Uterus (tissue), 4 donors: ENCODE results near the gene KCND1. TPM values are rescaled to one million over a fixed set of nuclear protein-coding genes. Genes with fewer than 3 reads are reported as not detected.

Source experiments
- DNase-seq, 2 donors: peaks; one replicate each; pipeline ENCODE4 v3.0.0-alpha.2; 2019 to 2020
- H3K27ac ChIP-seq, 2 donors: fragments of 200-600 bp; sonication (generic); 1 replicate in 1 of 2; 2 replicates in 1 of 2; pipeline ENCODE4 v1.5.1; 2016 to 2018
- H3K27me3 ChIP-seq, 2 donors: fragments of 200-600 bp; sonication (generic); one replicate each; pipeline ENCODE4 v1.5.1; 2018 to 2019; ENCODE audit warnings: control low read depth in 1 of 2
- H3K36me3 ChIP-seq, 2 donors: fragments of 200-600 bp; sonication (generic); one replicate each; pipeline ENCODE4 v1.5.1; 2019; ENCODE audit warnings: control low read depth in 1 of 2
- H3K4me1 ChIP-seq, 2 donors: fragments of 200-600 bp; sonication (generic); one replicate each; pipeline ENCODE4 v1.5.1; 2018 to 2019; ENCODE audit warnings: control low read depth in 1 of 2
- H3K4me3 ChIP-seq, 2 donors: fragments of 200-600 bp; sonication (generic); 1 replicate in 1 of 2; 2 replicates in 1 of 2; pipeline ENCODE4 v1.5.1; 2018 to 2019; ENCODE audit warnings: mild to moderate bottlenecking in 1 of 2
- H3K9me3 ChIP-seq, 2 donors: fragments of 200-600 bp; sonication (generic); one replicate each; pipeline ENCODE4 v1.5.1; 2019; ENCODE audit warnings: control low read depth in 1 of 2
- POLR2A ChIP-seq, 2 donors: fragments of 450-650 bp; IDR thresholded peaks; one replicate each; pipeline ENCODE4 v1.6.1; 2016; ENCODE audit warnings: antibody characterized with exemption in 2 of 2, mild to moderate bottlenecking in 1 of 2, moderate library complexity in 1 of 2
- intact Hi-C: fragments of 100-400 bp; cut with DNase I; formaldehyde crosslinking; loops from one replicate; pipeline ENCODE4 v1.15.1; 2023; ENCODE audit warnings: low total_unique reads
- total RNA-seq, 4 donors: library from RNA; depleted of rRNA in 3 of 4; stranded (reverse); fragments of >200 nt in 3 of 4; gene quantifications; one replicate each; pipeline versions ENCODE4 v1.1.0 to v1.2.4, GENCODE V29; 2014 to 2023
- TF ChIP-seq, protein P1 (sequence below), 4 experiments: fragments of 200-600 bp in 2 of 4; fragments of 450-650 bp in 2 of 4; sonication (generic) in 2 of 4; IDR thresholded peaks; one replicate each; pipeline ENCODE4 v1.5.1; 2016 to 2019; ENCODE audit warnings: antibody characterized with exemption in 4 of 4, mild to moderate bottlenecking in 2 of 4, moderate library complexity in 1 of 4
- donor health status: DM: yes; HTN: yes; CAD: no.

Gene KCND1
- total RNA-seq, 4 donors from 2014 or later: 0.29 to 4.6 (median 3.2) TPM; not detected in 1

DNA sequence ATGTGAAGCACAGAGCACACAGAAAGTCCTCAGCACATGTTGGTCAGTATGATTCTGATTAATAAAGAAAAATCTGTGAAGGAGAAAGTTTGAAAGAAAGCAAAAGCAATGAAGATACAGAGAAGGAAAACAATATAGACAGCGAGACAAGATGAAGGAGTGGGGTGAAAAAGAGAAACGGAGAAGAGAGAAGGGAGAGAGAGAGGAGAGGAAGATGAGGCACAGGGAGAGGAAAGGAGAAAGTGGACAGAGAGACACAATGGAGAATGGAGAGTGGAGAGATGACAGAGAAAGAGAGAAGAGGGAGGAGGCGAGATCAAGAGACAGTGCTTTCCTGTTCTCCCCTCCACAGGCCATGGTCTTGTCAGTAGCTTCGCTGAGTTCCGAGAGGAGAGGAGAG lies 3.9 kb upstream of the KCND1 start:
- no peak overlapping the region for H3K4me3 ChIP-seq
- TF ChIP-seq, protein P1, sequence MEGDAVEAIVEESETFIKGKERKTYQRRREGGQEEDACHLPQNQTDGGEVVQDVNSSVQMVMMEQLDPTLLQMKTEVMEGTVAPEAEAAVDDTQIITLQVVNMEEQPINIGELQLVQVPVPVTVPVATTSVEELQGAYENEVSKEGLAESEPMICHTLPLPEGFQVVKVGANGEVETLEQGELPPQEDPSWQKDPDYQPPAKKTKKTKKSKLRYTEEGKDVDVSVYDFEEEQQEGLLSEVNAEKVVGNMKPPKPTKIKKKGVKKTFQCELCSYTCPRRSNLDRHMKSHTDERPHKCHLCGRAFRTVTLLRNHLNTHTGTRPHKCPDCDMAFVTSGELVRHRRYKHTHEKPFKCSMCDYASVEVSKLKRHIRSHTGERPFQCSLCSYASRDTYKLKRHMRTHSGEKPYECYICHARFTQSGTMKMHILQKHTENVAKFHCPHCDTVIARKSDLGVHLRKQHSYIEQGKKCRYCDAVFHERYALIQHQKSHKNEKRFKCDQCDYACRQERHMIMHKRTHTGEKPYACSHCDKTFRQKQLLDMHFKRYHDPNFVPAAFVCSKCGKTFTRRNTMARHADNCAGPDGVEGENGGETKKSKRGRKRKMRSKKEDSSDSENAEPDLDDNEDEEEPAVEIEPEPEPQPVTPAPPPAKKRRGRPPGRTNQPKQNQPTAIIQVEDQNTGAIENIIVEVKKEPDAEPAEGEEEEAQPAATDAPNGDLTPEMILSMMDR (IDR thresholded peaks at IDR 0.05): no peak
- intact Hi-C loops: no loop called here
- H3K36me3 ChIP-seq: no peaks in the 10 kb centered on the region
- H3K27ac ChIP-seq: no peak overlapping the region
- H3K9me3 ChIP-seq: no peaks in the 10 kb centered on the region
- DNase-seq: no peak
- H3K27me3 ChIP-seq: no peaks in the 10 kb centered on the region
- H3K4me1 ChIP-seq: no peaks in the 10 kb centered on the region

DNA sequence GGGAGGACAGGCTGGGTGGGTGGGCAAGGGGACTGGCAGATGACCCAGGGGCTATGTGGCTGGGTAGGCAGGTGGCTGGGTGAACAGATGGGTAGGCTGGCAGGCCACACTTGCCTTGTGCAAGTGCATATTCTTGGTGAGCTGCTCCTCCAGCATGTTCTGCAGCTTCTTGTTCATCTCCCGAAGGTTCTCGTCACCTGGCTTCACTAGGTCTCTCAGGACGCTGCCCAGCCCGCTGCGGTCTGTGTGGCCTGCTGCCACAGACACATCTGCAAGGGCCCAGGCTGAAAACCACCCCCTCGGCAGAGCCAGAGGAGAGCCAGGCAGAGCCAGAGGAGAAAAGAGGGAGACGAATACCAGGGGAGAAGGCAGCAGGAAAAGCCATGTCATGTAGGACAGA lies 3.4 kb upstream of the KCND1 start:
- Histone ChIP-seq H3K9me3 (no peaks in the 10 kb centered on the region), H3K36me3 (no peaks in the 10 kb centered on the region), H3K27ac (no peak overlapping the region), H3K27me3 (no peaks in the 10 kb centered on the region), H3K4me3 (no peak overlapping the region), H3K4me1 (no peaks in the 10 kb centered on the region)
- intact Hi-C loops: no loop called here
- no peak for TF ChIP-seq POLR2A (IDR thresholded peaks at IDR 0.05)
- TF ChIP-seq, protein P1 (IDR thresholded peaks at IDR 0.05): no peak
- no peak for DNase-seq

DNA sequence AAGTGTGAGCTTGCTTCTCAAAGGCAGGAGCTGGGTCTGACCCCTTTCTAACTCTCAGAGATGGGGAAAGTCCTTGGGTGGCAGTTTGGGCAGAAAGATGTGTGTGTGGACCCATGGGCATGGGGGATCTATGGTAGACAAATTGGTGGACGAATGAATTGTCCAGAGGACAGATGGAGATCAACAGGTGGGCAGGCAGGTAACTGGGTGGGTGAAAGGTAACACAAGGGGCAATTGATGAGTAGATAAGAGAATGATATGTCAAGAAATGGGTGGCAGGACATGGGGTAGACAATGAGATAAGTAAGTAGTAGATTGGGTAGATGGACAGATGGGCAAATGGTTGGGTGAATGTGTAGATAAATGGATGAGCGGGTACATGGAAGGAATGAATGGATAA lies 2.9 kb upstream of the KCND1 start:
- Histone ChIP-seq H3K27ac (no peak overlapping the region), H3K4me1 (no peaks in the 10 kb centered on the region), H3K27me3 (no peaks in the 10 kb centered on the region), H3K36me3 (no peaks in the 10 kb centered on the region), H3K4me3 (no peak overlapping the region), H3K9me3 (no peaks in the 10 kb centered on the region)
- DNase-seq: no peak
- TF ChIP-seq POLR2A (IDR thresholded peaks at IDR 0.05): no peak
- TF ChIP-seq, protein P1 (IDR thresholded peaks at IDR 0.05): no peak
- intact Hi-C loops: no loop called here

DNA sequence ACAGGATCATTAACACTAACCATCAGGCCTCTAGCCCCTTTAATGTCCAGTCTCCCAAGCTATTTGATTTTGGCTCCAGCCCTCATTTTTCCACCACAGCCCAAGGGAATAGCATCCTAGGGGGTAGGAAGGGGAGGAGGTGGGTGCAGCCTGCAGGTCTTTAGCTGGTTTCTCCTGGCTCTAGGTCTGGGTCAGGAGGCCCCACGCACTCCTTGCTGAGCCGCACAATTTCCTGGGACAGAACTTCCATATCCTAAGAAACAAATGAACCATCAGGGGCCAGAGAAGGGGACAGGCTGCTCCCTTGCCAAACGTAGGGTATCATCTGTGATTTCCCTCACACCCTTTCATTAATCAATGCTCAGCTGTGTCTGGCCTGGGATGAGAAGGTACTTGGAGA lies 2.4 kb upstream of the KCND1 start:
- no peak for DNase-seq
- H3K36me3 ChIP-seq: no peaks in the 10 kb centered on the region
- intact Hi-C loops: no loop called here

DNA sequence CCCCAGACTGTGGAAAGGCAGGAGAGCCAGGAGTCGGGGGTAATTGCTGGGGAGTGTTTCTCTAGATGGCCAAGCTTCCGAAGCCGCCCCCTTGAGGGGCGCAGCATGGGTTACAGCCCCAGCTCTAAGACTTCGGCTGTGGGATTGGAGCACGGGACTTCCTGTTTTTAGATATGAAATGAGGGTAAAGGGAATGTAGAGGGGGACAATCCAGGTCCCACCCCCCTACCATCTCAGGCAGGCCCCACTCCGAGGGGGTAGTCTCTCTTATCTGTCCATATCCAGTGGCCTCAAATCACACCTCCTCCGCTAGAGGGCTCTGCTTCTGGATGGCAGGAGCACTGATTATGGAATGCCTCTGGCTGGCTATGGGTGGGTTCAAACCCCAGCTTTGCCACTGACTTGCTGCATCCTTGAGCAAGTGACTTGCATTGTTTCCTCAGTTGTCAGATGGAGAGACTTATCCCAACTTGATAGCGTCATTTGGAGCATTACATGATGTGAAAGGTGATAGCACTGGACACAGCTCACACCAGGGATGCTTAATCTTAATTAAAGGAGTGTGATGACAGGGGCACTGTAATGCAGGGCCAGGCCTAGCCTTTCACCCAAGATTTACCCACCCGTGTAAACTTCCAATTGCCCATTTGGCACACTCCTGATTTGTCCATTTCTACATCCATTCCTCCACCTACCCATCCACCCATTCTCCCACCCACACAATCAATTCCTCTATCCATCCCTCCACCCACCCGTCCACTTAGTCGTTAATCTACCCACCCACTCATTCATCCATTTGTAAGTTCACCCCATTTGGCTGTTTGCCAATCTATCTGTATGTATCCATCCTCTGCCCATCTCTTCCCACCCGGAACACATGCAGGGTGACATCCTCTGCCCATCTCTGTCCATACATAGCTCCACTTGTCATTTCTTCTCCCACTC lies 848 bp upstream of the KCND1 start:
- intact Hi-C loops: no loop called here
- DNase-seq: peak; percentile 30 to 38
- Histone ChIP-seq H3K36me3 (no peaks in the 10 kb centered on the region), H3K27ac (peak overlapping the region; percentile 56 to 62), H3K9me3 (no peaks in the 10 kb centered on the region), H3K27me3 (no peaks in the 10 kb centered on the region), H3K4me1 (no peaks in the 10 kb centered on the region), H3K4me3 (peak overlapping the region; percentile 22 to 32)
- TF ChIP-seq POLR2A (IDR thresholded peaks at IDR 0.05): no peak
- TF ChIP-seq, protein P1 (IDR thresholded peaks at IDR 0.05): peak in 3 of 4 experiments; percentile 9 to 44 (median 25)

More for the DNA sequence above, 2.4 kb upstream of the KCND1 start:
- Histone ChIP-seq H3K27me3 (no peaks in the 10 kb centered on the region), H3K9me3 (no peaks in the 10 kb centered on the region), H3K4me3 (no peak overlapping the region), H3K27ac (no peak overlapping the region), H3K4me1 (no peaks in the 10 kb centered on the region)
- no peak for TF ChIP-seq POLR2A (IDR thresholded peaks at IDR 0.05)
- TF ChIP-seq, protein P1 (IDR thresholded peaks at IDR 0.05): no peak
